ENCODE measurements around the gene APBB2. TPM values are rescaled to one million over a fixed set of nuclear protein-coding genes. Genes with fewer than 3 reads are reported as not detected.

APBB2 gene
- total RNA-seq, 2 donors from 2014 or later = 134 to 137 TPM

DNA sequence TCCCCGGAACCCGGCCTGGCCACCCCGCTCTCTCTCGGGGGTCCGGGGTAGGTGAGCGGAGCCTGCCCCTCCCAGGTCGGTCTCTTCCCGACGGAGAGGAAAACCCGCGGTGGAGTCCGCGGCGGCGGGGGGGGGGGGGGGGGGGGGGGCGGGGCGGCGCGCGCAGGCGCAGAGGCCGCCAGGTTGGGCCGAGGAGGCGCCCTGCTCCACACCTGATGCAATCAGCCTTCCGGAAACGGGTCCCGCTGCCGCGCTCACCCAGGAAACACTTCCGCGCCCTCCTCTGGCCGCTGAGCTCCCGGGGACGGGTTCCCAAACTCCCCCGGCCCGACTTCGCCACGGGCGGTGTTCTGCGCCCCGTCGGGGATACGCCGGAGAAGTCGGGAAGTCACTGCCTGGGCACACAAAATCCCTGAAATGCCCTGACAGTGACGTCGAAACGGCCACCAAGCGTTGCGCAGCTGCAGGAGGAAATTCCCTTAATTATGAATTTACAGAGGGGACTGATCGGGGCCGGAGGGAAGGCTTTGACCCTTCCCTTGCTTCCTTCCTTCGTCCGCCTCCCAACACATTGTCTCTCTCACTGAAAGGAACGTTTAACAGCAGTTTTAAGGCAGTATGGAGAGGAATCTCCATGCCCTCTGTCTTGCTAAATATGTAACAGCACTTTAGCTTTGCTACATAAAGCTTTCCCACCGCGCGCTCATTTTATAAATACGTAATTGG lies 2.1 kb upstream of the APBB2 start:
- TF ChIP-seq, protein P1, sequence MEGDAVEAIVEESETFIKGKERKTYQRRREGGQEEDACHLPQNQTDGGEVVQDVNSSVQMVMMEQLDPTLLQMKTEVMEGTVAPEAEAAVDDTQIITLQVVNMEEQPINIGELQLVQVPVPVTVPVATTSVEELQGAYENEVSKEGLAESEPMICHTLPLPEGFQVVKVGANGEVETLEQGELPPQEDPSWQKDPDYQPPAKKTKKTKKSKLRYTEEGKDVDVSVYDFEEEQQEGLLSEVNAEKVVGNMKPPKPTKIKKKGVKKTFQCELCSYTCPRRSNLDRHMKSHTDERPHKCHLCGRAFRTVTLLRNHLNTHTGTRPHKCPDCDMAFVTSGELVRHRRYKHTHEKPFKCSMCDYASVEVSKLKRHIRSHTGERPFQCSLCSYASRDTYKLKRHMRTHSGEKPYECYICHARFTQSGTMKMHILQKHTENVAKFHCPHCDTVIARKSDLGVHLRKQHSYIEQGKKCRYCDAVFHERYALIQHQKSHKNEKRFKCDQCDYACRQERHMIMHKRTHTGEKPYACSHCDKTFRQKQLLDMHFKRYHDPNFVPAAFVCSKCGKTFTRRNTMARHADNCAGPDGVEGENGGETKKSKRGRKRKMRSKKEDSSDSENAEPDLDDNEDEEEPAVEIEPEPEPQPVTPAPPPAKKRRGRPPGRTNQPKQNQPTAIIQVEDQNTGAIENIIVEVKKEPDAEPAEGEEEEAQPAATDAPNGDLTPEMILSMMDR (IDR thresholded peaks at IDR 0.05) = peak; percentile 39
- Histone ChIP-seq H3K36me3 (no peaks in the 10 kb centered on the region), H3K4me1 (ENCODE audit: control insufficient read depth in 1 of 2, low read depth in 2 of 2) (peaks cover 12 to 14% of the 10 kb centered on the region in 2 donors), H3K9me3 (no peaks in the 10 kb centered on the region), H3K27ac (peak overlapping the region; percentile 87 to 94), H3K27me3 (replicated peaks; ENCODE audit: insufficient read depth) (no peaks in the 10 kb centered on the region), H3K4me3 (peak overlapping the region; percentile 89)
- no peak for DNase-seq (ENCODE audit: low spot score)
- ATAC-seq (ENCODE audit: insufficient number of reproducible peaks, low FRiP score, low read depth) = peak; percentile 15

DNA sequence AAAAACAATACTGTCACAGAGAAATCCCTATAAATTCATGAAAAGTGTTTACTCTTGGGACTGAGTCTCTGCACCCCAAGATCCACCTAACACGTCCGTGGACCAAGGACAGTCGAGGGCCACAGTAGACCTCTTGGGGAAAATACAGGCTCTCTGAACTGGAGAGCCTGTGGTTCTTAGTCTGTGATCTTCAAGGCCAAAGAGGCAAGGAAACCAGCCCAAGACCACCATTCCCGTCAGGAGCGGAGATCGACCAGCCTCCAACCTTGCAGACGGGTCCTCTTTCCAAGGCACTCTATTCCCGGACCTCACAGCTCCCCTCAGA lies 1.6 kb upstream of the APBB2 start:
- Histone ChIP-seq H3K27me3 (replicated peaks; ENCODE audit: insufficient read depth) (no peaks in the 10 kb centered on the region), H3K27ac (peak overlapping the region; percentile 87 to 94), H3K4me1 (ENCODE audit: control insufficient read depth in 1 of 2, low read depth in 2 of 2) (peaks cover 12 to 16% of the 10 kb centered on the region in 2 donors), H3K4me3 (peak overlapping the region; percentile 89), H3K9me3 (no peaks in the 10 kb centered on the region), H3K36me3 (no peaks in the 10 kb centered on the region)
- TF ChIP-seq, protein P1 (IDR thresholded peaks at IDR 0.05) = no peak
- DNase-seq (ENCODE audit: low spot score) (no peak), ATAC-seq (ENCODE audit: insufficient number of reproducible peaks, low FRiP score, low read depth) (no peak)

DNA sequence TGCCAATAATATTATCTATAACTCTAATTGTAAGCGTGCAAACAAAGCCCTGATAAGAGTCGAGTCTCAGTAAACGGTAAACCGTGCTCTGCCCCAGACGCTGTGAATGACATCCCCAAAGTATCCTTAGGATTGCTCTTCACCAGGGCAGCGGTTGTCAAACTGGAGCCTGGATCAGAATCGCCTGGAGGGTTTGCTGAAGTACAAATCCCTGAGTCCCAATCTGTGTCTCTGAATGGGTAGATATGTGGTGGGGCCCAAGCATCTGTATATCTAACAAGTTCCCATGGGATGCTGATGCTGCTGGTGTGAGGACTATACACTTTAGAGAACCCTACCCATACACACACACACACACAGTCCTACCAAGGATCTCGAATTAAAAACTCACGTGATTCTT lies 813 bp upstream of the APBB2 start:
- H3K4me1 ChIP-seq (ENCODE audit: control insufficient read depth in 1 of 2, low read depth in 2 of 2) = peaks cover 12 to 22% of the 10 kb centered on the region in 2 donors
- H3K36me3 ChIP-seq = no peaks in the 10 kb centered on the region
- H3K9me3 ChIP-seq = no peaks in the 10 kb centered on the region
- no peak overlapping the region for H3K4me3 ChIP-seq
- H3K27me3 ChIP-seq (replicated peaks; ENCODE audit: insufficient read depth) = no peaks in the 10 kb centered on the region
- DNase-seq (ENCODE audit: low spot score) = no peak
- TF ChIP-seq, protein P1 (IDR thresholded peaks at IDR 0.05) = no peak
- peak overlapping the region; percentile 67 to 94 for H3K27ac ChIP-seq
- ATAC-seq (ENCODE audit: insufficient number of reproducible peaks, low FRiP score, low read depth) = no peak

DNA sequence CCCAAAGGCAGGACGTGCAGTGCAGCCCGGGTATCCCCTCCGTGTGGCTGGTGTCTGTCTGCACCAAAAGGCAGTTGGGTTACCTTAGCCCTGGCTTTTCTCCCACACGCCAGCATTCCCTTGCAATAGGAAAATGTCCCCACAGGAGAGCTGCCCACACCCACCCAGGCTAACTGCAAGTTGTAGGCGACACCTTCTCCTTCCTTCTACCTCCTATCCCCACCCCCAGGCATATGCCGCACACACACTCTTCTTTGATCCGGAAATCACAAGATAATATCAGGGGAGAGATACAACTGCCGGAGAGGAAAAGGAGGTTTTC lies 444 bp upstream of the APBB2 start:
- H3K27me3 ChIP-seq (replicated peaks; ENCODE audit: insufficient read depth) = no peaks in the 10 kb centered on the region
- no peaks in the 10 kb centered on the region for H3K9me3 ChIP-seq
- TF ChIP-seq, protein P1 (IDR thresholded peaks at IDR 0.05) = no peak
- H3K27ac ChIP-seq = peak overlapping the region; percentile 67 to 94
- DNase-seq (ENCODE audit: low spot score) = no peak
- no peaks in the 10 kb centered on the region for H3K36me3 ChIP-seq
- peak overlapping the region; percentile 95 for H3K4me3 ChIP-seq
- ATAC-seq (ENCODE audit: insufficient number of reproducible peaks, low FRiP score, low read depth) = no peak
- peaks cover 12 to 25% of the 10 kb centered on the region in 2 donors for H3K4me1 ChIP-seq (ENCODE audit: control insufficient read depth in 1 of 2, low read depth in 2 of 2)

DNA sequence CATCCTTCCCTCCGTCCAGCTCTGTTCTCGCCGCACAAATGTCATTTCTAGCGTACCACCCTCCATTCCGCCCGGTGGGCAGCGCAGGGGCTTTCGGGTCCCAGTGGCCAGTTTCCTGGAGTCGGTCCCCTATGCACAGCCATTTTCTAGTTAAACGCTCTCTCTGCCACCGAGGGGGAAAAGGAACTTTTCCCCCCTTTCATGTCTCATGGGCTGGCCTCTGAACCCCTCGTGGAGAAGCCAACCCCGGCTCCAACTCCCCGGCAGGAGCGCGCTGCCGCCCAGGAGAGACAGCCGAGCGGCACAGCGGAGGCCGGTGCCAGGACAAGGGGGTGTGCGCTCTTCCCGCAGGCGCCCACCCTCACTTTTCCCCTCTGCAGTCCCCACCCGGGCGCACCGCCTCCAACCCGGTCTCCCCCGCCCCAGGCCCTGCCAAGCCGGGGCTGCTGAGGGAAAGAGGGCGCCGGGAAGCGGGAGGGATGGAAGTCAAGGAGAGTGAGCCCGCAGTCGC lies 662 bp downstream of the APBB2 start:
- peak overlapping the region; percentile 95 for H3K4me3 ChIP-seq
- peak overlapping the region; percentile 73 to 94 for H3K27ac ChIP-seq
- ATAC-seq (ENCODE audit: insufficient number of reproducible peaks, low FRiP score, low read depth) (no peak), DNase-seq (ENCODE audit: low spot score) (no peak)
- no peaks in the 10 kb centered on the region for H3K9me3 ChIP-seq
- no peaks in the 10 kb centered on the region for H3K36me3 ChIP-seq
- H3K27me3 ChIP-seq (replicated peaks; ENCODE audit: insufficient read depth) = no peaks in the 10 kb centered on the region
- TF ChIP-seq, protein P1 (IDR thresholded peaks at IDR 0.05) = no peak
- peaks cover 12 to 35% of the 10 kb centered on the region in 2 donors for H3K4me1 ChIP-seq (ENCODE audit: control insufficient read depth in 1 of 2, low read depth in 2 of 2)
